ENCODE results near the gene TRAPPC3. TPM values are rescaled to one million over a fixed set of nuclear protein-coding genes. Genes with fewer than 3 reads are reported as not detected.

Gene TRAPPC3
- total RNA-seq, 2 experiments from 2014 or later = 43.8 to 53.8 TPM

- no peak overlapping the region for H3K4me3 Mint-ChIP-seq
- ATAC-seq (no peak), DNase-seq (no peak)
- ChIA-PET CTCF (no interaction called here), POLR2A (no interaction called here)
- H3K27me3 Mint-ChIP-seq = no peaks in the 10 kb centered on the region
- H3K27ac Mint-ChIP-seq = no peak overlapping the region
- intact Hi-C loops (cut with DNase I, micrococcal nuclease) = no loop called here
- H3K4me1 Mint-ChIP-seq = peaks cover 13% of the 10 kb centered on the region
- no peaks in the 10 kb centered on the region for H3K9me3 Mint-ChIP-seq (ENCODE audit: low read depth)
- H3K36me3 Mint-ChIP-seq (ENCODE audit: low read depth) = peaks cover 52% of the 10 kb centered on the region
These were observed 27.0 kb upstream of the TRAPPC3 start for GRCh38 chr1:36176106-36176949.

- intact Hi-C loops (cut with DNase I, micrococcal nuclease) = no loop called here
- POLR2A ChIA-PET = no interaction called here
- CTCF ChIA-PET = interaction anchor here (0.9 kb wide), 1 partner anchor 49 kb away, joined by 4 read pairs; the partner anchor contains the start of gene THRAP3
These were observed 26.1 kb upstream of the TRAPPC3 start for GRCh38 chr1:36175137-36176095.

GRCh38 chr1:36174713-36175112, 25.4 kb upstream of the TRAPPC3 start:
- POLR2A ChIA-PET = no interaction called here
- H3K27ac Mint-ChIP-seq = no peak overlapping the region

More at GRCh38 chr1:36175137-36176095, 26.1 kb upstream of the TRAPPC3 start:
- H3K27me3 Mint-ChIP-seq = no peaks in the 10 kb centered on the region
- H3K4me3 Mint-ChIP-seq = no peak overlapping the region
- no peaks in the 10 kb centered on the region for H3K9me3 Mint-ChIP-seq (ENCODE audit: low read depth)
- no peak for DNase-seq
- H3K4me1 Mint-ChIP-seq = peaks cover 13% of the 10 kb centered on the region
- peaks cover 51% of the 10 kb centered on the region for H3K36me3 Mint-ChIP-seq (ENCODE audit: low read depth)
- H3K27ac Mint-ChIP-seq = no peak overlapping the region
- ATAC-seq = no peak

GRCh38 chr1:36172983-36173382, 23.7 kb upstream of the TRAPPC3 start:
- DNase-seq (no peak), ATAC-seq (peak; percentile 23)
- Mint-ChIP-seq H3K4me1 (peaks cover 18% of the 10 kb centered on the region), H3K36me3 (ENCODE audit: low read depth) (peaks cover 43% of the 10 kb centered on the region), H3K27me3 (no peaks in the 10 kb centered on the region), H3K9me3 (ENCODE audit: low read depth) (no peaks in the 10 kb centered on the region), H3K27ac (peak overlapping the region; percentile 77), H3K4me3 (no peak overlapping the region)
- ChIA-PET POLR2A (no interaction called here), CTCF (interaction anchor here (0.7 to 1.8 kb wide), 2 partner anchors 12 to 115 kb away, joined by 3 to 4 read pairs; no protein-coding TSS in a partner anchor)
- intact Hi-C loops (cut with DNase I, micrococcal nuclease) = no loop called here

More at GRCh38 chr1:36174713-36175112, 25.4 kb upstream of the TRAPPC3 start:
- no peaks in the 10 kb centered on the region for H3K27me3 Mint-ChIP-seq
- peaks cover 13% of the 10 kb centered on the region for H3K4me1 Mint-ChIP-seq
- H3K9me3 Mint-ChIP-seq (ENCODE audit: low read depth) = no peaks in the 10 kb centered on the region
- H3K36me3 Mint-ChIP-seq (ENCODE audit: low read depth) = peaks cover 46% of the 10 kb centered on the region
- no peak for DNase-seq
- no peak for ATAC-seq
- CTCF ChIA-PET = interaction anchor here (0.9 to 1.8 kb wide), 2 partner anchors 14 to 49 kb away, joined by 4 read pairs; partner anchors contain the start of gene THRAP3
- intact Hi-C loops (cut with DNase I, micrococcal nuclease) = no loop called here
- no peak overlapping the region for H3K4me3 Mint-ChIP-seq

- peaks cover 24% of the 10 kb centered on the region for H3K4me1 Mint-ChIP-seq
- peaks cover 41% of the 10 kb centered on the region for H3K36me3 Mint-ChIP-seq (ENCODE audit: low read depth)
- intact Hi-C loops (cut with DNase I, micrococcal nuclease) = no loop called here
- H3K4me3 Mint-ChIP-seq = no peak overlapping the region
- ATAC-seq (no peak), DNase-seq (no peak)
- H3K9me3 Mint-ChIP-seq (ENCODE audit: low read depth) = no peaks in the 10 kb centered on the region
- H3K27ac Mint-ChIP-seq = peak overlapping the region; percentile 77
- H3K27me3 Mint-ChIP-seq = no peaks in the 10 kb centered on the region
- CTCF ChIA-PET = interaction anchor here (0.5 kb wide), 1 partner anchor 37 kb away, joined by 3 read pairs; no protein-coding TSS in a partner anchor
- POLR2A ChIA-PET = no interaction called here
These were observed 22.9 kb upstream of the TRAPPC3 start for GRCh38 chr1:36172017-36172747.

- ChIA-PET POLR2A (interaction anchor here (0.5 kb wide), 1 partner anchor 259 kb away, joined by 12 read pairs; no protein-coding TSS in a partner anchor), CTCF (no interaction called here)
- Mint-ChIP-seq H3K36me3 (ENCODE audit: low read depth) (peaks cover 46% of the 10 kb centered on the region), H3K27me3 (no peaks in the 10 kb centered on the region), H3K27ac (no peak overlapping the region), H3K4me1 (peaks cover 35% of the 10 kb centered on the region), H3K4me3 (no peak overlapping the region), H3K9me3 (ENCODE audit: low read depth) (no peaks in the 10 kb centered on the region)
- DNase-seq (no peak), ATAC-seq (no peak)
- intact Hi-C loops (cut with DNase I, micrococcal nuclease) = no loop called here
These were observed 21.5 kb upstream of the TRAPPC3 start for GRCh38 chr1:36170643-36171412.

- peaks cover 45% of the 10 kb centered on the region for H3K36me3 Mint-ChIP-seq (ENCODE audit: low read depth)
- DNase-seq (no peak), ATAC-seq (no peak)
- no peaks in the 10 kb centered on the region for H3K9me3 Mint-ChIP-seq (ENCODE audit: low read depth)
- H3K27me3 Mint-ChIP-seq = no peaks in the 10 kb centered on the region
- CTCF ChIA-PET = interaction anchor here (0.8 to 1.4 kb wide), 2 partner anchors 15 to 19 kb away, joined by 3 to 4 read pairs; partner anchors contain the start of gene TRAPPC3
- intact Hi-C loops (cut with DNase I, micrococcal nuclease) = no loop called here
- no peak overlapping the region for H3K4me3 Mint-ChIP-seq
- POLR2A ChIA-PET = no interaction called here
- peaks cover 41% of the 10 kb centered on the region for H3K4me1 Mint-ChIP-seq
- peak overlapping the region; percentile 4 for H3K27ac Mint-ChIP-seq
These were observed 19.2 kb upstream of the TRAPPC3 start for GRCh38 chr1:36168514-36168913.

- peaks cover 45% of the 10 kb centered on the region for H3K4me1 Mint-ChIP-seq
- H3K9me3 Mint-ChIP-seq (ENCODE audit: low read depth) = no peaks in the 10 kb centered on the region
- no peaks in the 10 kb centered on the region for H3K27me3 Mint-ChIP-seq
- CTCF ChIA-PET = interaction anchor here (0.9 to 1.4 kb wide), 2 partner anchors 16 to 18 kb away, joined by 3 to 4 read pairs; partner anchors contain the start of gene TRAPPC3
- no peak overlapping the region for H3K4me3 Mint-ChIP-seq
- intact Hi-C loops (cut with DNase I, micrococcal nuclease) = no loop called here
- peaks cover 39% of the 10 kb centered on the region for H3K36me3 Mint-ChIP-seq (ENCODE audit: low read depth)
- no peak for ATAC-seq
- DNase-seq = no peak
- peak overlapping the region; percentile 77 for H3K27ac Mint-ChIP-seq
- POLR2A ChIA-PET = interaction anchor here (0.6 kb wide), 1 partner anchor 64 kb away, joined by 7 read pairs; no protein-coding TSS in a partner anchor
These were observed 17.9 kb upstream of the TRAPPC3 start for GRCh38 chr1:36166938-36167905.

GRCh38 chr1:36166136-36166535, 16.9 kb upstream of the TRAPPC3 start:
- H3K36me3 Mint-ChIP-seq (ENCODE audit: low read depth) = peaks cover 37% of the 10 kb centered on the region
- H3K9me3 Mint-ChIP-seq (ENCODE audit: low read depth) = no peaks in the 10 kb centered on the region
- DNase-seq = no peak
- ChIA-PET POLR2A (no interaction called here), CTCF (interaction anchor here (0.5 to 0.9 kb wide), 2 partner anchors 17 to 53 kb away, joined by 3 read pairs; no protein-coding TSS in a partner anchor)
- no peak for ATAC-seq
- intact Hi-C loops (cut with DNase I, micrococcal nuclease) = no loop called here
- no peaks in the 10 kb centered on the region for H3K27me3 Mint-ChIP-seq
- H3K4me3 Mint-ChIP-seq = no peak overlapping the region
- H3K27ac Mint-ChIP-seq = peak overlapping the region; percentile 77
- H3K4me1 Mint-ChIP-seq = peaks cover 51% of the 10 kb centered on the region

All from activated CD4-positive, alpha-beta T cell treated with anti-CD3 and anti-CD28 coated beads for 36 hours (primary cell).